PC-3 (cell line): ENCODE measurements around the gene SUGCT. TPM values are rescaled to one million over a fixed set of nuclear protein-coding genes. Genes with fewer than 3 reads are reported as not detected.

Experiments used
- ATAC-seq: fragments of 200-7000 bp; cut with Tn5 transposase; 2 replicates; pipeline ENCODE4 v1.9.1; 2020; ENCODE audit warnings: mild to moderate bottlenecking, moderate library complexity
- BruUV-seq: library from RNA; stranded (reverse); fragments of 400-500 nt; replicated peaks from 2 replicates; lab custom pipeline; 2021; lab: Mats Ljungman, UMichigan
- CTCF ChIA-PET: fragments of 300-600 bp; sonication (Branson Sonifier 250); formaldehyde crosslinking; loops from one replicate; lab custom pipeline; 2022; ENCODE audit warnings: antibody characterized with exemption; lab: Charles Lee
- POLR2A ChIA-PET: fragments of 300-600 bp; sonication (Branson Sonifier 250); formaldehyde crosslinking; loops from one replicate; lab custom pipeline; 2022; ENCODE audit warnings: antibody characterized with exemption; ENCODE audit not compliant: unreplicated experiment; lab: Charles Lee
- DNase-seq: peaks from one replicate; pipeline ENCODE4 v3.0.0-alpha.2; 2015
- H2AFZ ChIP-seq: fragments of 300-600 bp; sonication (generic); 2 replicates; pipeline ENCODE4 v1.6.0; 2016; ENCODE audit warnings: antibody characterized with exemption, low read length
- H3F3A ChIP-seq: fragments of 300-600 bp; sonication (generic); one replicate; pipeline ENCODE4 v1.6.0; 2017; ENCODE audit warnings: antibody characterized with exemption, low read length, control low read depth, mild to moderate bottlenecking; ENCODE audit not compliant: unreplicated experiment
- H3K27ac ChIP-seq: fragments of 300-600 bp; sonication (generic); 2 replicates; pipeline ENCODE4 v1.5.1; 2016; ENCODE audit warnings: mild to moderate bottlenecking, low read length
- H3K27me3 ChIP-seq: fragments of 300-600 bp; sonication (generic); 2 replicates; pipeline ENCODE4 v1.6.1; 2016; ENCODE audit warnings: low read length, mixed read lengths
- H3K36me3 ChIP-seq: fragments of 300-600 bp; sonication (generic); 2 replicates; pipeline ENCODE4 v1.6.1; 2016; ENCODE audit warnings: low read depth, mixed run types, low read length, mixed read lengths
- H3K4me1 ChIP-seq: fragments of 300-600 bp; sonication (generic); 2 replicates; pipeline ENCODE4 v1.5.1; 2016; ENCODE audit warnings: low read length; ENCODE audit not compliant: insufficient read depth
- H3K4me2 ChIP-seq: fragments of 300-600 bp; sonication (generic); 2 replicates; pipeline ENCODE4 v1.6.0; 2016; ENCODE audit warnings: low read length
- H3K4me3 ChIP-seq: fragments of 300-600 bp; sonication (generic); 2 replicates; pipeline ENCODE4 v1.5.1; 2016; ENCODE audit warnings: mild to moderate bottlenecking, low read length, mixed read lengths
- H3K79me2 ChIP-seq: fragments of 300-600 bp; sonication (generic); 2 replicates; pipeline ENCODE4 v1.6.1; 2017; ENCODE audit warnings: low read length, mixed read lengths
- H3K9ac ChIP-seq: fragments of 300-600 bp; sonication (generic); 2 replicates; pipeline ENCODE4 v1.6.0; 2016; ENCODE audit warnings: mild to moderate bottlenecking, low read length
- H3K9me2 ChIP-seq: fragments of 300-600 bp; sonication (generic); replicated peaks from 2 replicates; pipeline ENCODE4 v1.6.1; 2016; ENCODE audit warnings: mixed run types, low read length, mixed read lengths
- H3K9me3 ChIP-seq: fragments of 300-600 bp; sonication (generic); 2 replicates; pipeline ENCODE4 v1.6.1; 2016; ENCODE audit warnings: low read length, mixed read lengths
- H4K20me1 ChIP-seq: fragments of 300-600 bp; sonication (generic); 2 replicates; pipeline ENCODE4 v1.6.1; 2016; ENCODE audit warnings: low read length, mixed read lengths
- EZH2 ChIP-seq: fragments of 300-600 bp; sonication (generic); IDR thresholded peaks from one replicate; pipeline ENCODE4 v1.6.1; 2017; ENCODE audit warnings: antibody characterized with exemption, mild to moderate bottlenecking, low read length; ENCODE audit not compliant: unreplicated experiment
- EZH2phosphoT487 ChIP-seq: fragments of 300-600 bp; sonication (generic); IDR thresholded peaks from 2 replicates; pipeline ENCODE4 v1.6.1; 2018; ENCODE audit warnings: mild to moderate bottlenecking, antibody characterized with exemption, low read length, borderline replicate concordance
- intact Hi-C: fragments of 100-400 bp; cut with micrococcal nuclease; formaldehyde crosslinking; loops from 2 replicates; pipeline ENCODE4 v1.9.0; 2023
- total RNA-seq: library from RNA; depleted of rRNA; stranded (reverse); fragments of >200 nt; gene quantifications from 2 replicates; pipeline ENCODE4 v1.2.3, GENCODE V29; 2014
- TF ChIP-seq, protein P1 (sequence below): fragments of 300-600 bp; sonication (generic); conservative IDR thresholded peaks from 2 replicates; pipeline ENCODE4 v1.5.1; 2017; ENCODE audit warnings: antibody characterized with exemption, low read depth, mild to moderate bottlenecking, low read length

Gene SUGCT
- total RNA-seq, 1 experiment from 2014 or later: 2.9 TPM

DNA sequence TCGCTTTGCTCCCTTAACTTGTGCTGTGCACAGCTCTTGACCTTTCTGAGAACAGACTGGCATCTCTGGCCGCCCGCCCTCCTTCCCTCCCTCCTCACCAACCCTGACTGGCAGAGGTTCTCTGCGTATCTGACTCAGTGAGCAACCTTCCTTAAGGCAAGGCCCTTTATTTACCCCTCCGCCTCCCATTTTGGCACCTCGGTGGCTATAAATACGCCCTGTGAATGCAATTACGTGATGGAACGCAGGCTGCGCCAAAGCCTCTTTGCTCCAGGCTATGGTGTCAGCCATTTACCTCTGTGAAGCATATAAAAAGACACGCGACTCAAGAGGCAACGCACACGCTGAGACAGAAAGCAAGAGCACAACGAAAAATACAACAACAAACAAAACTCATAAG lies 764.3 kb downstream of the SUGCT start:
- Histone ChIP-seq H3F3A (no peaks in the 10 kb centered on the region), H3K79me2 (no peaks in the 10 kb centered on the region), H3K9me3 (peaks cover 5% of the 10 kb centered on the region; the same call in 1 of the 2 replicates), H3K9ac (no peak overlapping the region), H3K4me3 (no peak overlapping the region), H4K20me1 (no peaks in the 10 kb centered on the region), H3K27me3 (no peaks in the 10 kb centered on the region), H3K4me2 (no peak overlapping the region), H2AFZ (no peak overlapping the region), H3K9me2 (no peaks in the 10 kb centered on the region), H3K27ac (no peak overlapping the region), H3K36me3 (no peaks in the 10 kb centered on the region), H3K4me1 (no peaks in the 10 kb centered on the region)
- TF ChIP-seq, protein P1, sequence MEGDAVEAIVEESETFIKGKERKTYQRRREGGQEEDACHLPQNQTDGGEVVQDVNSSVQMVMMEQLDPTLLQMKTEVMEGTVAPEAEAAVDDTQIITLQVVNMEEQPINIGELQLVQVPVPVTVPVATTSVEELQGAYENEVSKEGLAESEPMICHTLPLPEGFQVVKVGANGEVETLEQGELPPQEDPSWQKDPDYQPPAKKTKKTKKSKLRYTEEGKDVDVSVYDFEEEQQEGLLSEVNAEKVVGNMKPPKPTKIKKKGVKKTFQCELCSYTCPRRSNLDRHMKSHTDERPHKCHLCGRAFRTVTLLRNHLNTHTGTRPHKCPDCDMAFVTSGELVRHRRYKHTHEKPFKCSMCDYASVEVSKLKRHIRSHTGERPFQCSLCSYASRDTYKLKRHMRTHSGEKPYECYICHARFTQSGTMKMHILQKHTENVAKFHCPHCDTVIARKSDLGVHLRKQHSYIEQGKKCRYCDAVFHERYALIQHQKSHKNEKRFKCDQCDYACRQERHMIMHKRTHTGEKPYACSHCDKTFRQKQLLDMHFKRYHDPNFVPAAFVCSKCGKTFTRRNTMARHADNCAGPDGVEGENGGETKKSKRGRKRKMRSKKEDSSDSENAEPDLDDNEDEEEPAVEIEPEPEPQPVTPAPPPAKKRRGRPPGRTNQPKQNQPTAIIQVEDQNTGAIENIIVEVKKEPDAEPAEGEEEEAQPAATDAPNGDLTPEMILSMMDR: no peak
- no peak for TF ChIP-seq EZH2
- TF ChIP-seq EZH2phosphoT487: no peak
- CTCF ChIA-PET: no interaction called here
- ATAC-seq: no peak
- intact Hi-C loops: no loop called here
- DNase-seq: no peak
- POLR2A ChIA-PET: no interaction called here
- BruUV-seq: no TSS peak

GRCh38 chr7:40899636-40900507 lies 765.1 kb downstream of the SUGCT start:
- intact Hi-C loops: no loop called here
- Histone ChIP-seq H3K9me2 (no peaks in the 10 kb centered on the region), H3K36me3 (no peaks in the 10 kb centered on the region), H3K4me1 (no peaks in the 10 kb centered on the region), H4K20me1 (no peaks in the 10 kb centered on the region), H3K9me3 (peaks cover 5% of the 10 kb centered on the region; the same call in 1 of the 2 replicates), H3F3A (no peaks in the 10 kb centered on the region), H3K4me2 (no peak overlapping the region), H2AFZ (no peak overlapping the region), H3K27me3 (no peaks in the 10 kb centered on the region), H3K4me3 (no peak overlapping the region), H3K79me2 (no peaks in the 10 kb centered on the region), H3K9ac (no peak overlapping the region), H3K27ac (no peak overlapping the region)
- no peak for ATAC-seq
- TF ChIP-seq, protein P1: no peak
- no TSS peak for BruUV-seq
- POLR2A ChIA-PET: no interaction called here
- no peak for DNase-seq
- CTCF ChIA-PET: no interaction called here

DNA sequence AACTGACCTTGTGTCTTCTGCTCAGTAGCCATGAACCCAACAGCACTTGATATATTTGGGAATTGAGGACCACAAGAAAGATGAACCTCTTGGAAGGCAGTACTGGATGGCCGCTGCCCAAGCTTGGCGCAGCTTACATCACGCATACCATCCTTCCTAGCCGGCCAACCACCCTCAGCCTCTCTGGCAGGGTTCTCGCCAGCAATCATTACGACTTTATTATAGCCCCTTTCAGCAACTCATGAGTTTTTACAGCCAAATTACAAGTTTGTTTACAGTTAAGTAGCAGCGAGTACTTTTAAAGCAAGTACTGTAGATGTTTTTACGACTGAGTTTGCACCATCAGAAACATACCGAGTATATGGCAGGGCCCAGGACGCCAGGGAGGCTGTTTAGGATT lies 769.1 kb downstream of the SUGCT start:
- Histone ChIP-seq H3K4me2 (no peak overlapping the region), H3K9me2 (no peaks in the 10 kb centered on the region), H3F3A (no peaks in the 10 kb centered on the region), H3K4me3 (no peak overlapping the region), H3K27me3 (no peaks in the 10 kb centered on the region), H2AFZ (no peak overlapping the region), H3K36me3 (no peaks in the 10 kb centered on the region), H4K20me1 (no peaks in the 10 kb centered on the region), H3K9ac (no peak overlapping the region), H3K9me3 (no peaks in the 10 kb centered on the region), H3K79me2 (no peaks in the 10 kb centered on the region), H3K4me1 (no peaks in the 10 kb centered on the region), H3K27ac (no peak overlapping the region)
- DNase-seq (no peak), ATAC-seq (no peak)
- intact Hi-C loops: no loop called here
- TF ChIP-seq, protein P1: no peak
- TF ChIP-seq EZH2phosphoT487 (no peak), EZH2 (no peak)
- no TSS peak for BruUV-seq
- CTCF ChIA-PET: no interaction called here
- POLR2A ChIA-PET: no interaction called here
